Measurements from ENCODE around the gene PRDM7.
"Not testable (repeated sequence)": the region's sequence is repeated elsewhere in the genome, so short reads cannot be mapped to it uniquely, and the experiment has no call there.

GRCh38 chr16:90121846-90122245 is 44.7 kb upstream of the PRDM7 start:
- TF ChIP-seq EZH2 (IDR thresholded peaks at IDR 0.05; ENCODE audit: borderline replicate concordance, low read depth, low read length, poor library complexity, severe bottlenecking); CTCF (conservative IDR thresholded peaks at IDR 0.05; ENCODE audit: low read depth, low read length): not testable (repeated sequence)

Measured in A673 (cell line).